NK-92 treated with Interleukin-12 subunit alpha and Interleukin-12 subunit beta, amount 100 ng/mL, for 24 hours (cell line): ENCODE data around the gene MIS18A.
"Not testable (repeated sequence)": the region's sequence is repeated elsewhere in the genome, so short reads cannot be mapped to it uniquely, and the experiment has no call there.

Experiments
- DNase-seq: peaks from one replicate; lab custom pipeline; 2025; lab: John Stamatoyannopoulos, UW

MIS18A gene

DNA sequence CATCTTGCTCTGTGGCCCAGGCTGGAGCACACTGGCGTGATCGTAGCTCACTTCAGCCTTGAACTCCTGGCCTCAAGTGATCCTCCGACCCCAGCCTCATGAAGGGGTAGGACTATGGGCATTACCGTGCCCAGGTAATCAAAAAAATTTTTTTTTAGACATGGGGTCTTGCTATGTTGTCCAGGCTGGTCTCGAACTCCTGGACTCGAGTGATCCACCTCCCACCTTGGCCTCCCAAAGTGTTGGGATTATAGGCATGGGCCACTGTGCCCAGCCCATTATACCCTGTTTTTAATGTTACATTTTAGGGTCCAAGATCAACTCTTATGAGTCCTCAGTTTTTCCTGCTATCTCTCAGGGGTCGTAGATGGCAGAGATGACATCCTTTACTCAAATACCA, 26.1 kb upstream of the MIS18A start:
- DNase-seq = no peak

DNA sequence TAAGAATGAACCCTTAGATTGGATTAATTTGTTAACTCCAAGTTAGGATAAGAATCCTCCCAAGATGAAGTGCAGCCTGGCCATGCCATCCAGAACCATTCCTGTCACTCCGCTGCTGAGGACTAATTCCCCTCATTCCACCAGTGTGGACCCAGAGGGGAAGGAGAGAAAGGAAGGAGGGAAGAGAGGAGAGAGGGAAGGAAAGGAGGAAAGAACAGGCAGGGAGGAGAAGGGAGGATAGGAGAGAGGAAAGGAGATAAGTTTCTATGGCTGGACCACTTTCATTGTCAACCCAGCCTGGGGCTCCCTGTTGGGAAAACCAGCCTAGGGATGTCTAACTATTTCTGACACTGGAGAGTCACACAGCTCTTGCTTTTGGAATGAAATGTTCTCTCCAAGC, 24.5 kb upstream of the MIS18A start:
- DNase-seq = no peak

DNA sequence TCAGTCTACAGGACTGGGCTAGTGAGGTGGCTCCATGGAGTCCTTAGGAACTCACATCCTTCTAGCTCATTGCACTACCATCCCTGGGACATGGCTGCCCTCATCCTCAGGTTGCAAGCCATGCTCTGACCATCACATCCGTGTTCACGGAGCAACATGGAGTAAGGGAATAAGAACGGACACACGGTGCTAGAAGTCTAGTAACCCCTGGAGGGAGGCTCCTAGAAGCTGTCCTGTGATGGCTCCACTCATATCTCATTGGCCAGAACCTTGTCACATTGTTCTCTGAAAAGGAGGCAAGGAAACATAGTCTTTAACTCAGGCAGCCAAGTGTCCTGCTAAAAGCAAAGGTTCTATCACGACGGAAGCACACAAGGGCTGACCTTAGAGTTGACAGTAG, 23.7 kb upstream of the MIS18A start:
- no peak for DNase-seq

DNA sequence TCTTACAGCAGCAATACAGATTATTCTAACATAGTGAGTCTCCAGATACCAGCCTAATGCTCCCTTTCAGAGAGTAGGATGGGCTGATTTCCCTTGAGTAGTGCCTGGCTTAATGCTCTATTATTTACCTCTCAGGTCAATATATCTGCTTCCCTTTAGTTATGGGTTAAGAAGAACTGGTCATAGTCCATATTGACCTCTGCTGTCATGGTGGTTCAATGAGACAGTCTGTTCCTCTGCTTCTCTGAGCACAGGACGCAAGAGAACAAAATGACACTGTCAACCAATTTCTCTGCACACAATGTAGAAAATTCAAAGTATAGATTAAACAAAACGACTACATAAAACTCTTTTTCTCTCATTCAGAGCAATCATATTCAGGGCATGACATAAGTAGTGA, 22.7 kb upstream of the MIS18A start:
- DNase-seq = no peak

DNA sequence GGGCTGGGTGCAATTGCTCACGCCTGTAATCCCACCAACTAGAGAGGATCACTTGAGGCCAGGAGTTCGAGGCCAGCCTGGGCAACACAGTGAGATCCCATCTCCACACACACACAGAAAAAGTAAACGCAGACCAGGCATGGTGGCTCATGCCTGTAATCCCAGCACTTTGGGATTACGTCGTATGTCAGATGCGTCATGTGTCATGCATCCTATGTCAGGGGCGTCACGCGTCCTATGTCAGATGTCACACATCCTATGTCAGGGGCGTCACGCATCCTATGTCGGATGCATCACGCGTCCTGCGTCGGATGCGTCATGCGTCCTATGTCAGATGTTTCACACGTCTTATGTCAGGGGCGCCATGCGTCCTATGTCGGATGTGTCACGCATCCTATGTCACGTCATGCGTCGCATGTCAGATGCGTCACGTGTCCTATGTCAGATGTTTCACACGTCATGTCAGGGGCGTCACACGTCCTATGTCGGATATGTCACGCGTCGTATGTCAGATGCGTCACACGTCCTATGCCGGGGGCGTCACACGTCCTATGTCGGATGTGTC, 21.4 kb upstream of the MIS18A start:
- DNase-seq = no peak

DNA sequence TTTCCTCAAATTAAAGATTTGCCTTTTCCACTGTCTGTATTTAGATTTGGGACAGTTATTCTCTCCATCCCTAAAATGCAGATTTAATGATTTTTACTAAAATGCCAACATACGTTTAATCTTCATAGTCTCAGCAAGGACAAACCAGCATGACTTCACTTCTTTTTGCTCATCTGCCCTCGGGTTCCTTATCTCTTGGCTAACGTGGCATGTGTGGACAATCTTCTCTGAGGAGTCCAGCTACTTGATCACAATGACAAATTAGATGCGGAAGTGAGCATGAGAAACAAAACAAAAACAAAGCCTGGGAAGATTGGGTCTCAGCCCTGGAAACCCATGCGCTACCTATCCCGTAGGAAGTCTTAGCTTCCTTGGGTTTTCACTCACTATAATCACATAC, 20.8 kb upstream of the MIS18A start:
- DNase-seq = no peak

DNA sequence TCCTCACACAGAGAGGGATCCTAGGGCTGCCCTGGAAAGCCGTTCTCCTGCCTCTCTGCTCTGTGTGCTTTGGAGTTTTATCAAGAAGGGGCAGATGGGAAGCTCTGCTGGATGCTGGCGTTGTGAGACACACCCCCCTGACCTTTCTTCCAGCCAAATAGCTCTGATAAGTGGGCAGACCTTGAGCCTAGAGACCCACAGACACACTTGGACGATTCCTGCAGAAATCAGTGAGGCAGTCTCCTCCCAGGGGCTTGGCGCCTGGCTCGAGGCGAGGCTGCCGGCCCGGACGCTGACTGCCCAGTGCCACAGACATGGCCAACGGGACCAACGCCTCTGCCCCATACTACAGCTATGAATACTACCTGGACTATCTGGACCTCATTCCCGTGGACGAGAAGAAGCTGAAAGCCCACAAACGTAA, 19.8 kb upstream of the MIS18A start, which contains the start of gene MRAP:
MRAP (plus strand) TSS at position 198 of the 424 bp plus-strand sequence; CDS start at position 315, 117 bp downstream.
- DNase-seq = no peak

DNA sequence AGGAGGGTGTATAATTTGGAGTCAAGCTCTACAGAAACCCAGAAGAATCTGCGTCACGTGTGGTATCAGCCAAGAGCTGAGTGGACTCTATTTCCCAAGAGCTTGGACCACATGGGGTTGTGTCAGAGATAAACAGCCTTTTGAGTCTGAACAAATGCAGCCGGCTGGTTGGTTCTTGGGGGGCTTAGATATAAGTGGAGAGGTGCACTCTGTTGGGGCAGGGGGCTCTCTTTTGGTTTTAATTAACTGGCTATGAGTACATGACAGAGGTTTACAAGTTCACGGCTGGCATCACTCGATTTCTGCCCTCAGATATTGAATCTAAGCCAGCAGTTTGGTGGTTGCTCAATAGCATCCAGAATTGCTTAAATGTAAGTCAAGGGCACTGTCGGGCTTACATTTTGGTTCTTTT, 19.3 kb upstream of the MIS18A start:
- no peak for DNase-seq

DNA sequence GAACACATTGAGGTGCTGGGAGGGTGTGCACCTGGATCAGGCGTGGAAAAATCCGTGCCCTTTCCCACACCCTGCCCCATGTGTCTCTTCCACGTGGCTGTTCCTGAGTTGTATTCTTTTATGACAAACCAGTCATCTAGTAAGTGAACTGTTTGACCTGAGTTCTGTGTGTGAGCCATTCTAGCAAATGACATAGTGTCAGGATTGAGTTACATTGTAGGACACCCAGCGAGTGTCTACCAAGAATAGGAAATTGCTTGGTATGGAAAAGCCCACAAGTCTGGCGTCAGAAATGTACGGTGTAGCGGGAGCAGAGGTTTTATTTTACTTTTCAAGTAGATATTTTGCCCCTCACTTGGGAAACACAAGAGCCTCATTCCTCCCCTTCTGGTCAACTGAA, 18.6 kb upstream of the MIS18A start:
- DNase-seq = no peak

DNA sequence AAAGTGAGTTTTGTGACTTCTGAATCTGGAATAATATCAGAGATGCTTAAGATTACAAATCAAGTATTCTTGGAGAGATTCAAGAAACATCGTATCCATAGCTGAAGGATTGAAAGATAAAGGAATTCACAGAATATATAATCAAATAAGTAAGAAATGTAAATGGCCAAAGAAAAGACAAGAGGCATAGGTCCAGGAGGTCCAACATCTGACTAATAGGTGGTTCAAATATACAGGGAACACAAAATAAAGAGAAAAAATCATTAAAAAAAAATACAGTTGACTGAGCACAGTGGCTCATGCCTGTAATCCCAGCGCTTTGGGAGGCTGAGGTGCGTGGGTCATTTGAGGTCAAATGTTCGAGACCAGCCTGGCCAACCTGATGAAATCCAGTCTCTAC, 6.6 kb upstream of the MIS18A start:
- no peak for DNase-seq

DNA sequence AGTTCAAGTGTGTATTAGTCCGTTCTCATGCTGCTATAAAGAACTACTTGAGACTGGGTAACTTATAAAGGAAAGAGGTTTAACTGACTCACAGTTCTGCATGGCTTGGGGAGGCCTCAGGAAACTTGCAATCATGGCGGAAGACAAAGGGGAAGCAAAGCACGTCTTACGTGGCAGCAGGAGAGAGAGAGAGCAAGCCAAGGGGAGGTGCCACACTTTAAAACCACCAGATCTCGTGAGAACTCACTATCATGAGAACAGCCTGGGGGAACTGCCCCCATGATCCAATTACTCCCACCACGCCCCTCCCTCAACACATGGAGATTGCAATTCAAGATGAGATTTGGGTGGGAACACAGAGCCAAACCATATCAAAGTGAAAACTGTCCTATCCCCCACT, 4.1 kb upstream of the MIS18A start:
- no peak for DNase-seq

DNA sequence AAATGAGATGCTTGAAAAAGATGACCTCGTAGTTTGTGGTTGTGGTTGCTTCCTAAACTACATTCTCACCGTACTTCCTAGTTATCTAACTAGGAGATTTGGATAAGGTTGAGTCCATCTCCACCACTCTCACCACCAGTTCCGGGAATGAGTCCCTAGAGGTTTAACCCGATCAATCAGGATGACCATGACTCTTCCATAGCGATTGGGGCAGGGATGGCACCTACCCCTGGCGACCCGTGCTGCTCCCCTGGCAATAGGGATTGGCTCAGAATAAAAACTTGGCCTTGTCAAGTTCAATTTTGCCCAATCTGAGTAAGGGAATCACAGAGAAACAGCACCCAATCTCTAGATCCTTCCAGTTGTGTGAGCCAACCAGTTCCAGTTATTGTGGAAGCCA, 2.7 kb upstream of the MIS18A start:
- no peak for DNase-seq

DNA sequence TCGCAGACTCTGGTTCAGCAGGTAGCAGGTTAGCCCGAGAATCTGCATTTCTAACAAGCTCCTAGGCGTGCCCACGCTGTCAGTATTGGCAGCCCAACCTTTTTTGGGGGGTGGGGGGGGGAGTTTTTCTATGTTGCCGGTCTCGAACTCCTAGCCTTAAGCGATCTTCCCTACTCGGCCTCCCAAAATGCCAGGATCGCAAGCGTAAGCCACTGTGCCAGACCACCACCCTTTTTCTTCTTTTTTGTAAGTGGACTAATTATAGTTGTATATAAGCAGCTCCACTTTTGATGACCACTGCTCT, 480 bp upstream of the MIS18A start:
- DNase-seq = no peak

DNA sequence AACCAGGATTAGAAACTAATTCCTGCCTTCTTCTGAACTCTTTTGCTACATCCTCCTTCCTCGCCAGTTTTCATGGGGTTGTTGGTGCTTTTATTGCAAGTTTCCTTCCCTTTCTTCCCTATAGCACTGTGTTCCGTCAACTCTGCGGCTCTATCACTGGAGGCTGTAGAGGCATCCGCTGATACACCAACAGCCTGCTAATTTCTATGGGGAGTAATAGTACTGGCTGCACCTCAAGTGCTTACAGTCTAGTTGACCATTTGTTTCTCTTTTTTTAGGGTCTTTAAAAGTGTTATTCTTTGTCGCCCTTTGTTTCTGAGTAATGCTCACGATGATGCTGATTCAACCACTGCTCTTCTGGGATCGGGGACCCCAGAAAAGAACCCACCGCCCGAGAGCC, 746 bp downstream of the MIS18A start:
- DNase-seq = no peak

DNA sequence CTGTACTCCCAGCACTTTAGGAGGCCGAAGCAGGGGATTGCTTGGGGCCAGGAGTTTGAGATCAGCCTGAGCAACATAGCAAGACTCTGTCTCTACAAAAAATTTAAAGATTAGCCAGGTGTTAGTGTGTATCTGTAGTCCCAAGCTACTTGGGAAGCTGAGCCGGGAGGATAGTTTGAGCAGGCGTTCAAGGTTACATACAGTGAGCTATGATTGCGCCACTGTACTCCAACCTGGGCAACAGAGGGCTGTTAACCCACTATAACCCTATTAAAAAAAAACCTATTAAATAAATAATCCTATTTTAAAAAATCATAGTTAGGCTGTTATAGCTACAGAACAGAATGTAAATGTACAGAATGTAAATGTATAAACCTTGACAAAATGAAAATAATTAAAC, 2.2 kb downstream of the MIS18A start:
- no peak for DNase-seq

DNA sequence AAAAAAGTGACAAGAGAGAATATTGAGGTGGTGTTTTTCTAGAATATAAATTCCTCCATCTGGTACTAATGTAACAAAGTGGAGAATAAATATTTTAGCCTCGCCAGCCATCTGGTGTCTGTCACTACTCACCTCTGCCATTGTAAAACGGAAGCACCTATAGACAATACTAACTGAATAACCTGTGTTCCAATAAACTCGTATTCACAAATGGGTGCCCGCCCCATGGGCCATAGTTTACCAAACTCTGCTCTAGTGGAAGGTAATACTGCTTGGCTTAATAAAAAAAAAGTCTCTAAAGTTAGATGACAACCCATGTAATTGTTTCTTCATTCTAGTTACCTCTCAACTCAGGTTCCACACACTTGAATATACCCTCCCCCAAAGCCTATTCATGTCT, 8.1 kb downstream of the MIS18A start:
- no peak for DNase-seq

DNA sequence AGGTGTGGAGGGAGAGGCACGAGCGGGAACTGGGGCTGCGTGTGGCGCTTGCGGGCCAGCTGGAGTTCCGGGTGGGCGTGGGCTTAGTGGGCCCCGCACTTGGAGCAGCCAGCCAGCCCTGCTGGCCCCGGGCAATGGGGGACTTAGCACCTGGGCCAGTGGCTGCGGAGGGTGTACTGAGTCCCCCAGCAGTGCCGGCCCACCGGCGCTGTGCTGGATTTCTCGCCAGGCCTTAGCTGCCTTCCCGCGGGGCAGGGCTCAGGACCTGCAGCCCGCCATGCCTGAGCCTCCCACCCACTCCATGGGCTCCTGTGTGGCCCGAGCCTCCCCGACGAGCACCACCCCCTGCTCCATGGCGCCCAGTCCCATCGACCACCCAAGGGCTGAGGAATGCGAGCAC, 13.5 kb downstream of the MIS18A start:
- DNase-seq = not testable (repeated sequence)

DNA sequence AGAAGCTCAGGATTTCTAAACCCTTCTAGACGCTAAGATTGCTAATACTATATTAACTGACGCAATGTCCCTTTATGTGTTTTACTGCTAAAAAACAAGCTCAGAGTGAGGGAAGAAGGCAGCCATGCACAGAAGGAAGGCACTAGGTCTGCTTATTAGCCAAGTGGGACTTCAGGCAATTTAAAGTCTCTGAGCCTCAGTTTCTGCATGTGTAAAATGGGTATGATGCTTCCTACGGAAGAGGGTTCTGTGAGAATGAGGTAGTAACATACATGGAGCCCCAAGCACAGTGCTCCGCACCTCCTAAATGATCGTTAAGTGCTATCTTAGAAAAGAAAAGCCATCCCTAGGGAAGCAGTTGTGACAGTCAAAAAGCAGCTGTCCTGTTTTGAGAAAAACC, 16.9 kb downstream of the MIS18A start:
- DNase-seq = no peak

DNA sequence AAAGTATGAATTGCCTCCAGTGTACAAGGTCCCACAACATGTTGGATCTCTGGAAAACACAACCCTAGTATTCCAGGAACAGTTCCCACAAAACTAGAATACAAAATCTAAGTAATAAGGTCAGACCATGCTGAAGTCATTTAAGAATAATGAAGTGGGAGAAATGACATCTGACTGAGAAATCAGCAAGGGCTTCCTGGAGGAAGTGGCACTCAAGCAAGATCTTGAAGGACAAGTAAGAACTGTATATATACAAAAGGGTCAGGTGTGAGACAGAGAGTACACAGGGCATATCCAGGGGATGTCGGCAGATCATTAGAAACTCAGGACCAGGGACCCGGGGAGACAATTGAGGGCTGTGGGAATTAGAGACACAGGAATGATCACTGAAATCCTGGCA, 18.7 kb downstream of the MIS18A start:
- no peak for DNase-seq

DNA sequence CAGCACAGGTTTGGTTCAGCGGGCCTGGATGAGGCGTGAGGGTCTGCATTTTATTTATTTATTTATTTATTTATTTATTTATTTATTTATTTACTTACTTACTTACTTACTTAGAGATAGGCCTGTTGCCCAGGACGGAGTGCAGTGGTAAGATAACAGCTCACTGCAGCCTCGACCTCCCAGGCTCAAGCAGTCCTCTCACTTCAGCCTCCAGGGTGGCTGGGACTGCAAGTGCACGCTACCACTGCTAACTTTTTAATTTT, 20.1 kb downstream of the MIS18A start:
- DNase-seq = not testable (repeated sequence)

DNA sequence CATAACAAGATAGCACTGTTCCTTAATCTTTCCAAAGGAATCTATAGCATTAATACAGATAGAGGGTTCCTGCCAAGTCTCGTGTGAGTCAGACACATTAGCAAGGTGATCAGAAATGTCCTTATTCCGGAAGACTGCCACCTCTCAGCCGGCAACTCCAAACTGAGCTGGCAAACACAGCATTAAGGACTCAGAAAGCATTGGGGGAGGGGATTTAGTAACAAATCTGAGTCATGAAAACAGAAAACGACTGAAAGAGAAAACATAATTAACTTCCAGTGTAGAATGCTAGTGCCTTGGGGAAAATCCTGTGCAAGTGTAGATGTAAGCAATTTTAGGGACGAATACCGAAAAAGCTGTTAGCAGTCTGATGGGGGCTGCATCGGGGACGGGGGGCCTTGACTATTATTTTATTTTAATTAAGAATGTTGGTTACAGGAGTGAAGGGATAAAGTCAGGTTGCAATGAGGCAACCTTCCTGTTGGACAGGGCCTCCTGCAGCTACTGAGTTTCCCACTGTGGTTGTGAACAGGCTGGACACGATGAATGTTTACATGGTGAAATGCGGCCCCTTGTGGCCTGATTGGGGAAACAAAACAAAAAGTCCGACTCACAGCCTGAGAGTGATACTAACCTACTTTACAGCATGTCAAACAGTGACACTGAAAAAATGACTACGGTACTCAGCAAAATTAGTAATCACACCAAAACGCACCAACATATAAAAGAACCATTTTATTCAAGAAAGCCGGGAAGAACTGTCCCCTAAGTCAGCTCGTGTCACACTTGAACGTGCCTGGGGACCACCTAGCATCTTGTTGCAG, 20.7 kb downstream of the MIS18A start:
- DNase-seq = peak; percentile 5

DNA sequence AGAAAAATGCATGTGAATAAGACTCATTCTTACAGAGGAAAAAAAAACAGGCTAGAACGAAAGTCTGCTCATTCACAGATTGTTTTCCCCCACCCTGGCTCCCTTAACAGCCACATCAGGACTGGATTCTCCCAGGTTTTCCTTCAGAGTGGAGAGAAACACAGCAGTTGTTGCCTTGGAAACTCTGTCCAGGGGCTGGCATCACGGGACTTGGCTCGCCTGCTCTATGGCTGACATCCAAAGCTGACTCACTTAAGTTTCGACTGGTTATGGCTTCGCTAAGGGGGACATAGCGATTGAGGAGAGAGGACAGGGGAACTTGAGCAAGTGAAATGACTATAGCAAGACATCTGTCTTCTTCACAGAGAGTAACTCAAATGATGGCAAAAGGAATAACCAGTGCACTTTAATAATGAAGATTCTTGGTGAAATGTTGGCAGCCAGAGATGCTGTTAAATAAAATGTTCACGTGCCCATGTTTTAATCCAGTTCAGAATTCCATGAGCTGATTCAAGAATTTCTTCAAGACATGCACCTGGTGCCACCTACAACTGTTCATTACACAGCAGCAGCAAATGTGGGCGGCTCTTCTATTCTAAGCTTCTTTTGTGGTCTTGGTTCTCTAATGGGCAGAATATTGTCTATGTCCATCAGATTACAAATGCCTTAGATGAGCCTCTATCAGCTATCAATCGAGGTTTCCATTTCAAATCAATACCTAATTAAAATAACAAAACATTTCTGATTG, 21.8 kb downstream of the MIS18A start:
- no peak for DNase-seq

DNA sequence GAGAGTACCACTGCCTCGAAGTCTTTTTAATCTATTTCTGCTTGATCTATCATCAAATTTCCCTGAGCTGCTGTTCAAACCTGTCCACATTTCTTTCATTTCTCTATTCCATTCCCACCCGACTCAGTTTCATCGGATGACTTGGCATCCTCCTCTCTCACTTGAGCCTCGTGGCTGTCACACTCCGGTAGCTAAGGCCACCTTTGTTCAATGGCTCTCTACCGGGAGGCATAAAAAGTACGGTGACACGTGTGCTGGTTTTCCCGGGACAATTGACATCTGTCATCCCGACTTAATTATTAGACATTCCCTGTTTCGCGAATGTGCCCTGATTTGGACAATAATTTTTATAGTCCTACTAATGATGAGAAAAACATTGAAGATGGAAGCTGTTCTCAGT, 22.6 kb downstream of the MIS18A start:
- no peak for DNase-seq

DNA sequence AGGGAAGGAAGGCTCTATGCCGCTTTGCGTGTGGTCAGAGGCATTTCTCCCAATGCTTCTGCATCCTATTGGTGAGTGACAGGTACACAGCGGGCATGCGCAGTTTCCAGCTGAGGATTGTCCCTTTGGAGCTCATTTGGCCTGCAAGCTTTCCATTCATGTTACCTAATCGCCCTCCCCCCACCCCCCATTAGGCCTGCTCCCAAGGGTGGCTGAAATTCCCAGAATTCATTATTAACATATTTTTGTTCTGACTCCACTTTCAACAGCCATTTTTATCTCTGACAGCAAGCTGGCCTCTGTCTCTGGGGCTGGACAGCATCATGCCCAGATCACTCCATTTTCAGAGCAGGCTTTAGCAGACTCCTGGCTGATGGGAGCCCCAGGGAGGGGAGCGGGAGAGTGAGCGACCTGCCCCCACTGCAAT, 25.6 kb downstream of the MIS18A start:
- DNase-seq = no peak
